ENCODE data around the gene IL23A. TPM values are rescaled to one million over a fixed set of nuclear protein-coding genes. Genes with fewer than 3 reads are reported as not detected.
"Not testable (repeated sequence)": the region's sequence is repeated elsewhere in the genome, so short reads cannot be mapped to it uniquely, and the experiment has no call there.

IL23A gene
- total RNA-seq, 1 donor from 2014 or later, result not detected

DNA sequence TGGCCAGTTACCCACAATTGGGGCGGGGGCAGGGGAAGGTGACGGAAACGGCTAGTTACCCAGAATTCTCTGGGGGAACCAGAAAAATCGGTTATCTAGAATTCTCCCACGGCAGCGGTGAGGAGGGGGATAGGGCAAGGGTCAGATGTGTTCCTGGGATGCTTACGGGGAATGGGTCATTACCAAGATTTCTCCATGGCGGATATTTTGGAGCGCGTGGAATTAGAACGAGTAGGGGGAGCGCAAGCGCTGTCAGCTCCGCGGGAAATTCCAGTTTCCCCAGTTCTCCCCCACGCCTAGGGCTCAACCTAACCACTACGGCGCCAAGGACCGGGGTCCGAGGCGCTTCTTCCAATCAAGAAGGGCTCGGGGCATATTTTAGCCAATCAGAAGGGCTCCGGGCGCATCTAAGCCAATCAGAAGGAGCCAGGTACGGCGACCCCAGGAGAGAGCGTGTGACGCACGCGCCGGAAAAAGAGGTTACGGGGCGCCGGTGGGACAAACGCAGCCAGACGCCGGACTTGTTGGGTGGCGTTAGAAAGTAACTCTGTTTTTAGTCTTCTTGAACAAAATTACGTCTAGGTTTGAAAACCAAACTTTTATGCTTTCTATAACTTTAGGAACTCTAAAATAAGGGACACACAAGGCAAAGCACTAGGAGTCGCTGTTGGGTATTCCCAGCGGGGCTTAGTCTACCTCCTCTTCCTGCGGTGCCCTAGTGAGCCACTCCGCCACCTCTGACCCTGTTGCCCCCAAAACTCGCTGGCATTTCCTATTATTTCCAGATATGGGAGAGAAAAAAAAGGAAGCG, 4.8 kb upstream of the IL23A start, which contains the start of gene PAN2:
Gene PAN2 (minus strand): TSS at position 322 of the 811 bp plus-strand sequence. CDS start 906 bp downstream, outside the sequence.
- H3K27ac Mint-ChIP-seq (ENCODE audit: unreplicated experiment), result peak within 1 kb of the TSS; percentile 96
- peak within 1 kb of the TSS; percentile 89 for H3K4me3 Mint-ChIP-seq (ENCODE audit: unreplicated experiment)
- no peaks in the 10 kb centered on the region for H3K27me3 Mint-ChIP-seq (ENCODE audit: low read depth)
- peaks cover 23% of the 10 kb centered on the region for H3K4me1 Mint-ChIP-seq (ENCODE audit: low read depth)
- peak; percentile 97 for DNase-seq (ENCODE audit: low spot score)
- TF ChIP-seq, protein P1, sequence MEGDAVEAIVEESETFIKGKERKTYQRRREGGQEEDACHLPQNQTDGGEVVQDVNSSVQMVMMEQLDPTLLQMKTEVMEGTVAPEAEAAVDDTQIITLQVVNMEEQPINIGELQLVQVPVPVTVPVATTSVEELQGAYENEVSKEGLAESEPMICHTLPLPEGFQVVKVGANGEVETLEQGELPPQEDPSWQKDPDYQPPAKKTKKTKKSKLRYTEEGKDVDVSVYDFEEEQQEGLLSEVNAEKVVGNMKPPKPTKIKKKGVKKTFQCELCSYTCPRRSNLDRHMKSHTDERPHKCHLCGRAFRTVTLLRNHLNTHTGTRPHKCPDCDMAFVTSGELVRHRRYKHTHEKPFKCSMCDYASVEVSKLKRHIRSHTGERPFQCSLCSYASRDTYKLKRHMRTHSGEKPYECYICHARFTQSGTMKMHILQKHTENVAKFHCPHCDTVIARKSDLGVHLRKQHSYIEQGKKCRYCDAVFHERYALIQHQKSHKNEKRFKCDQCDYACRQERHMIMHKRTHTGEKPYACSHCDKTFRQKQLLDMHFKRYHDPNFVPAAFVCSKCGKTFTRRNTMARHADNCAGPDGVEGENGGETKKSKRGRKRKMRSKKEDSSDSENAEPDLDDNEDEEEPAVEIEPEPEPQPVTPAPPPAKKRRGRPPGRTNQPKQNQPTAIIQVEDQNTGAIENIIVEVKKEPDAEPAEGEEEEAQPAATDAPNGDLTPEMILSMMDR (IDR thresholded peaks at IDR 0.05), result peak; percentile 96
- H3K9me3 Mint-ChIP-seq (ENCODE audit: low read depth), result no peaks in the 10 kb centered on the region
- no peaks in the 10 kb centered on the region for H3K36me3 Mint-ChIP-seq (ENCODE audit: low read depth)

DNA sequence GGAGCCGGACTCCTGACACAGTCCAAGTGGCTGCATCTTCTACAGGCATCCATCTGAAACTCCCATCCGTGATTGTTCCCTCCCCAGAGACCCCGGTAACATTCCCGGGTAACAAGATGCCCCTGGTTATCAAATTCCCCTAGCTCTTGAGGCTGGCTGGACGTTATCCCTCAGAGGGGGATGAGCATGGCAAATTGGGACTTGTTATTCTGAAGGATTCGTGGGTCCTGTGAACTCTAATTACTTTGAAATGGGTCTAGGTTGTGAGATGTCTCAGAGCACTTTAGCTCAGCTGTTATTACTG, 4.2 kb upstream of the IL23A start:
- H3K27me3 Mint-ChIP-seq (ENCODE audit: low read depth), result no peaks in the 10 kb centered on the region
- H3K4me3 Mint-ChIP-seq (ENCODE audit: unreplicated experiment), result peak overlapping the region; percentile 89
- no peaks in the 10 kb centered on the region for H3K36me3 Mint-ChIP-seq (ENCODE audit: low read depth)
- no peaks in the 10 kb centered on the region for H3K9me3 Mint-ChIP-seq (ENCODE audit: low read depth)
- TF ChIP-seq, protein P1 (IDR thresholded peaks at IDR 0.05), result peak; percentile 48
- peaks cover 23% of the 10 kb centered on the region for H3K4me1 Mint-ChIP-seq (ENCODE audit: low read depth)
- H3K27ac Mint-ChIP-seq (ENCODE audit: unreplicated experiment), result peak overlapping the region; percentile 96
- no peak for DNase-seq (ENCODE audit: low spot score)

- H3K4me1 Mint-ChIP-seq (ENCODE audit: low read depth), result peaks cover 23% of the 10 kb centered on the region
- not testable (repeated sequence) for H3K9me3 Mint-ChIP-seq (ENCODE audit: low read depth); H3K27me3 Mint-ChIP-seq (ENCODE audit: low read depth); H3K27ac Mint-ChIP-seq (ENCODE audit: unreplicated experiment); H3K36me3 Mint-ChIP-seq (ENCODE audit: low read depth); H3K4me3 Mint-ChIP-seq (ENCODE audit: unreplicated experiment); DNase-seq (ENCODE audit: low spot score)
These were observed 3.2 kb upstream of the IL23A start for GRCh38 chr12:56335527-56335926.

DNA sequence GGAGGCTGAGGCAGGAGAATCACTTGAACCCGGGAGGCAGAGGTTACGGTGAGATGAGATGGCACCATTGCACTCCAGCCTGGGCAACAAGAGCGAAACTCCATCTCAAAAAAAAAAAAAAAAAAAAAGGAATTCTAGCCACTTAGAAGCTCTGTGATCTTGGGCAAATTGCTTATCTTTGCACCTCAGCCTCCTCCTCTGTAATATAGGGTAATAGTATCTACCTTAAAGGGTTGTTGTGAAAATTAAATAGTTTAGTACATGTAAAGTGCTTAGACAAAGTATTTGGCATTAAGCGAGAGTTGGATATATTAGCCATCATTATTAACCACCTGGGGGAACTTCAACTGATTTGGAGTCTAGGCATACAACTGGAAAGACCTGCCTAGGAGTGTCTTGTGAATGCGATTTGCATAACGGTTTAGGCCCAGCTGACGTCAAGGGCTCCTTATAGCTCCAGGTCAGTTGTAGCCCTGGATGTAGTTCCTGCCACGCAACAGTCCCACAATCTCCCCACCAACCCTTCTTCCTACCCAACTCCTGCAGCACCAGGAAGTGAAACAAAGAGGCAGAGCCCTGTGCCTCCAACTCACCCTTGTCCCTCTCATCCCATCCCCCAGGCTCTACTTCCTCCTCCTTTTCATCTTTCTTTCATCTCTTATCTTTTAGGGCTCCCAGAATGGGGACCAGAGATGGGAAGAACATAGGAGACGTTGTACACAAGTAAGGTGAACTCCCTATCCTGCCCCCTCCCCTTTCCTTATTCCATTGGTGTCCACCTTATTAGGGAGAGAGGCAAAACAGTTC, 2.1 kb upstream of the IL23A start:
- Mint-ChIP-seq H3K4me3 (ENCODE audit: unreplicated experiment) (no peak overlapping the region), H3K9me3 (ENCODE audit: low read depth) (no peaks in the 10 kb centered on the region), H3K27me3 (ENCODE audit: low read depth) (no peaks in the 10 kb centered on the region), H3K4me1 (ENCODE audit: low read depth) (peaks cover 23% of the 10 kb centered on the region), H3K36me3 (ENCODE audit: low read depth) (peaks cover 3% of the 10 kb centered on the region), H3K27ac (ENCODE audit: unreplicated experiment) (peak overlapping the region; percentile 1)
- TF ChIP-seq, protein P1 (IDR thresholded peaks at IDR 0.05), result no peak
- no peak for DNase-seq (ENCODE audit: low spot score)

GRCh38 chr12:56337753-56338251, 882 bp upstream of the IL23A start:
- Mint-ChIP-seq H3K27ac (ENCODE audit: unreplicated experiment) (no peak overlapping the region), H3K4me3 (ENCODE audit: unreplicated experiment) (no peak overlapping the region), H3K9me3 (ENCODE audit: low read depth) (no peaks in the 10 kb centered on the region), H3K36me3 (ENCODE audit: low read depth) (peaks cover 8% of the 10 kb centered on the region), H3K4me1 (ENCODE audit: low read depth) (peaks cover 18% of the 10 kb centered on the region), H3K27me3 (ENCODE audit: low read depth) (no peaks in the 10 kb centered on the region)
- TF ChIP-seq, protein P1 (IDR thresholded peaks at IDR 0.05), result no peak
- no peak for DNase-seq (ENCODE audit: low spot score)

All from chondrocyte (in vitro differentiated cells).